IMR-90 (cell line): Measurements from ENCODE around the gene UPK3A. TPM values are rescaled to one million over a fixed set of nuclear protein-coding genes. Genes with fewer than 3 reads are reported as not detected.

Experiments
- ATAC-seq: fragments of 200-7000 bp; cut with Tn5 transposase; 2 replicates; pipeline ENCODE4 v1.9.1; 2020; ENCODE audit warnings: low read depth, mild to moderate bottlenecking, moderate library complexity
- BruUV-seq: library from RNA; stranded (reverse); fragments of 400-500 nt; replicated peaks from 2 replicates; lab custom pipeline; 2021; lab: Mats Ljungman, UMichigan
- CTCF ChIA-PET: fragments of 300-600 bp; formaldehyde crosslinking; extraction: SDS; loops from one replicate; lab custom pipeline; 2021; ENCODE audit warnings: antibody characterized with exemption; lab: Yijun Ruan, JAX
- POLR2A ChIA-PET: fragments of 300-600 bp; sonication (Branson Sonifier 250); formaldehyde crosslinking; loops from one replicate; lab custom pipeline; 2022; ENCODE audit warnings: antibody characterized with exemption; ENCODE audit not compliant: unreplicated experiment; lab: Charles Lee
- DNase-seq: peaks from one replicate; pipeline ENCODE4 v3.0.0; 2013
- H2AFZ ChIP-seq: replicated peaks from 2 replicates; pipeline ENCODE3; 2013; ENCODE audit warnings: low read length, mild to moderate bottlenecking; ENCODE audit not compliant: poor library complexity
- H2AK5ac ChIP-seq: 2 replicates; pipeline ENCODE4 v1.6.1; 2013; ENCODE audit warnings: low read depth, low read length, inconsistent platforms
- H2AK9ac ChIP-seq: replicated peaks from 2 replicates; pipeline ENCODE3; 2013; ENCODE audit warnings: mild to moderate bottlenecking, low read depth, low read length, moderate library complexity; ENCODE audit not compliant: poor library complexity
- H2BK120ac ChIP-seq: 2 replicates; pipeline ENCODE4 v1.6.1; 2013; ENCODE audit warnings: low read depth, low read length, inconsistent platforms
- H2BK15ac ChIP-seq: 3 replicates; pipeline ENCODE4 v1.6.1; 2013; ENCODE audit warnings: low read depth, low read length, inconsistent platforms
- H2BK20ac ChIP-seq: 2 replicates; pipeline ENCODE4 v1.6.1; 2013; ENCODE audit warnings: low read depth, mild to moderate bottlenecking, inconsistent platforms, low read length, moderate library complexity
- H2BK5ac ChIP-seq: 2 replicates; pipeline ENCODE4 v1.6.1; 2013; ENCODE audit warnings: mild to moderate bottlenecking, low read depth, low read length, inconsistent platforms; ENCODE audit not compliant: poor library complexity, severe bottlenecking
- H3K14ac ChIP-seq: replicated peaks from 2 replicates; pipeline ENCODE4 v1.6.1; 2013; ENCODE audit warnings: low read depth, low read length, inconsistent platforms
- H3K18ac ChIP-seq: 2 replicates; pipeline ENCODE4 v1.6.1; 2013; ENCODE audit warnings: low read depth, low read length, control low read depth
- H3K23ac ChIP-seq: 2 replicates; pipeline ENCODE4 v1.6.1; 2013; ENCODE audit warnings: low read depth, low read length, inconsistent platforms
- H3K27ac ChIP-seq: 2 replicates; pipeline ENCODE4 v1.5.1; 2013; ENCODE audit warnings: mild to moderate bottlenecking, control low read depth, low read length; ENCODE audit not compliant: insufficient read depth
- H3K27me3 ChIP-seq: 2 replicates; pipeline ENCODE4 v1.6.1; 2013; ENCODE audit warnings: low read length; ENCODE audit not compliant: control insufficient read depth, insufficient read depth
- H3K36me3 ChIP-seq: 2 replicates; pipeline ENCODE4 v1.6.1; 2013; ENCODE audit warnings: low read length, mixed read lengths; ENCODE audit not compliant: control insufficient read depth, insufficient read depth
- H3K4ac ChIP-seq: 2 replicates; pipeline ENCODE4 v1.6.1; 2013; ENCODE audit warnings: low read depth, low read length, inconsistent platforms
- H3K4me1 ChIP-seq: 2 replicates; pipeline ENCODE4 v1.6.1; 2013; ENCODE audit warnings: low read length, mixed read lengths; ENCODE audit not compliant: control insufficient read depth, insufficient read depth
- H3K4me2 ChIP-seq: 2 replicates; pipeline ENCODE4 v1.6.1; 2013; ENCODE audit warnings: low read depth, mild to moderate bottlenecking, control low read depth, low read length, moderate library complexity
- H3K4me3 ChIP-seq: 2 replicates; pipeline ENCODE4 v1.5.1; 2013; ENCODE audit warnings: low read depth, mild to moderate bottlenecking, control low read depth, low read length, moderate library complexity; ENCODE audit not compliant: insufficient read depth
- H3K56ac ChIP-seq: 2 replicates; pipeline ENCODE4 v1.6.1; 2013; ENCODE audit warnings: low read length, inconsistent platforms; ENCODE audit not compliant: insufficient read depth; ENCODE audit errors: extremely low read depth
- H3K79me1 ChIP-seq, 2 experiments: 2 replicates each; pipeline ENCODE4 v1.6.1; 2013; ENCODE audit warnings: low read length in 2 of 2, inconsistent platforms in 1 of 2, low read depth in 1 of 2
- H3K9ac ChIP-seq: 2 replicates; pipeline ENCODE4 v1.6.1; 2013; ENCODE audit warnings: low read depth, low read length, control low read depth
- H3K9me1 ChIP-seq: 2 replicates; pipeline ENCODE4 v1.6.1; 2013; ENCODE audit warnings: low read length, inconsistent platforms; ENCODE audit not compliant: insufficient read depth
- H3K9me3 ChIP-seq: 2 replicates; pipeline ENCODE4 v1.6.1; 2013; ENCODE audit warnings: low read length; ENCODE audit not compliant: control insufficient read depth, insufficient read depth
- H4K20me1 ChIP-seq: 2 replicates; pipeline ENCODE4 v1.6.1; 2013; ENCODE audit warnings: low read length, inconsistent platforms; ENCODE audit not compliant: insufficient read depth
- H4K5ac ChIP-seq: 2 replicates; pipeline ENCODE4 v1.6.1; 2013; ENCODE audit warnings: mild to moderate bottlenecking, low read depth, low read length, control low read depth
- H4K8ac ChIP-seq, 2 experiments: 2 replicates each; pipeline ENCODE4 v1.6.1; 2013; ENCODE audit warnings: low read depth in 2 of 2, low read length in 2 of 2, control low read depth in 1 of 2, inconsistent platforms in 1 of 2
- H4K91ac ChIP-seq: 2 replicates; pipeline ENCODE4 v1.6.1; 2013; ENCODE audit warnings: low read depth, low read length, inconsistent platforms; ENCODE audit not compliant: insufficient read depth
- BHLHE40 ChIP-seq: fragments of 150-350 bp; IDR thresholded peaks from 2 replicates; pipeline ENCODE4 v1.6.1; 2016; ENCODE audit warnings: mild to moderate bottlenecking, low read depth, low read length
- ELK1 ChIP-seq: fragments of 150-350 bp; IDR thresholded peaks from 2 replicates; pipeline ENCODE4 v1.6.1; 2016; ENCODE audit warnings: low read depth, mild to moderate bottlenecking, low read length, moderate library complexity, borderline replicate concordance
- FOS ChIP-seq: fragments of 150-350 bp; IDR thresholded peaks from 2 replicates; pipeline ENCODE4 v1.6.1; 2016; ENCODE audit warnings: low read depth, low read length
- MXI1 ChIP-seq: IDR thresholded peaks from 2 replicates; pipeline ENCODE4 v1.6.1; 2012; ENCODE audit warnings: low read depth, mild to moderate bottlenecking, low read length, moderate library complexity, borderline replicate concordance
- RCOR1 ChIP-seq: IDR thresholded peaks from 2 replicates; pipeline ENCODE4 v1.6.1; 2012; ENCODE audit warnings: mild to moderate bottlenecking, low read length, improper control_type of control experiment; ENCODE audit not compliant: insufficient replicate concordance
- SMC3 ChIP-seq: fragments of 150-350 bp; IDR thresholded peaks from 2 replicates; pipeline ENCODE4 v1.6.1; 2016; ENCODE audit warnings: low read depth, mild to moderate bottlenecking, antibody characterized with exemption, low read length, moderate library complexity
- USF2 ChIP-seq: fragments of 150-350 bp; IDR thresholded peaks from 2 replicates; pipeline ENCODE4 v1.6.1; 2017; ENCODE audit warnings: mild to moderate bottlenecking, antibody characterized with exemption, low read length, low read depth
- WGBS, 2 experiments: methylation state at CpG; one replicate each; pipeline versions ENCODE4 v1.1.5 to v1.1.7; 2013; ENCODE audit warnings: missing lambda C conversion rate in 2 of 2; ENCODE audit not compliant: insufficient read length in 1 of 2; ENCODE audit errors: extremely low coverage in 2 of 2; 5-methylcytosine and 5-hydroxymethylcytosine counted together
- dilution Hi-C: fragments of 300-500 bp; cut with HindIII; formaldehyde crosslinking; loops from one replicate; pipeline ENCODE4 v1.14.3; 2018; ENCODE audit warnings: low sequenced_read_pairs; ENCODE audit not compliant: unreplicated experiment
- in situ Hi-C: fragments of 300-500 bp; cut with MboI; formaldehyde crosslinking; loops from 3 replicates; pipeline ENCODE4 v1.14.3; 2019; ENCODE audit warnings: low sequenced_read_pairs, inconsistent platforms, mixed read lengths
- intact Hi-C: fragments of 100-400 bp; cut with micrococcal nuclease; formaldehyde crosslinking; loops from 2 replicates; pipeline ENCODE4 v1.10.0; 2022
- polyA plus RNA-seq, 3 experiments: library from polyadenylated mRNA; depleted of rRNA; stranded (reverse); fragments of >200 nt; gene quantifications; 2 replicates each; pipeline ENCODE4 v1.2.3, GENCODE V29; 2012; ENCODE audit warnings: low replicate concordance in 1 of 3
- total RNA-seq: library from RNA; depleted of rRNA; stranded (reverse); fragments of >200 nt; gene quantifications from 2 replicates; pipeline ENCODE4 v1.2.3, GENCODE V29; 2012

The UPK3A gene
- total and polyA plus RNA-seq, 2 of the 4 experiments (the other 2 are of a cell fraction): not detected

- WGBS, 2 experiments: 0% methylated on average over 2 of the region's 12 CpGs; no CpG with 5 or more reads in 1 of the 2 experiments
- peak overlapping the region; percentile 95 for H3K18ac ChIP-seq
- peak overlapping the region; percentile 88 for H3K4ac ChIP-seq
- BruUV-seq: no TSS peak
- peak overlapping the region; percentile 78 for H2BK120ac ChIP-seq
- peak overlapping the region; percentile 86 for H3K14ac ChIP-seq
- TF ChIP-seq MXI1: no peak
- no peak for TF ChIP-seq FOS
- no peak for TF ChIP-seq USF2
- no peak for TF ChIP-seq ELK1
- no peak for TF ChIP-seq SMC3
- TF ChIP-seq RCOR1: no peak
- TF ChIP-seq BHLHE40: no peak
- peak; percentile 70 for DNase-seq
- intact Hi-C loops (loop anchor here (1.0 kb wide), 1 partner anchor 235 kb away; no protein-coding TSS in a partner anchor), dilution Hi-C loops (no loop called here), in situ Hi-C loops (no loop called here)
- ChIA-PET POLR2A (interaction anchor here (1.0 kb wide), 1 partner anchor 11 kb away, joined by 3 read pairs; no protein-coding TSS in a partner anchor), CTCF (interaction anchor here (1.4 kb wide), 1 partner anchor 18 kb away, joined by 3 read pairs; no protein-coding TSS in a partner anchor)
- H3K56ac ChIP-seq: peak overlapping the region; percentile 48
- H2BK20ac ChIP-seq: peak overlapping the region; percentile 71; the same call in 1 of the 2 replicates
- H3K9me3 ChIP-seq: no peaks in the 10 kb centered on the region
- H4K5ac ChIP-seq: peak overlapping the region; percentile 94
- H3K27ac ChIP-seq: peak overlapping the region; percentile 90
- peak overlapping the region; percentile 79 for H4K91ac ChIP-seq
- peak overlapping the region; percentile 86 for H3K23ac ChIP-seq
- peak overlapping the region; percentile 70 for H2AK9ac ChIP-seq
- peaks cover 24% of the 10 kb centered on the region; the same call in 1 of the 2 replicates for H4K20me1 ChIP-seq
- peak; percentile 52 for ATAC-seq
- peaks cover 20% of the 10 kb centered on the region for H3K9me1 ChIP-seq
- H2BK5ac ChIP-seq: peak overlapping the region; percentile 84
- peak overlapping the region; percentile 80 for H2AFZ ChIP-seq
- peaks cover 14% of the 10 kb centered on the region for H3K36me3 ChIP-seq
- H3K4me3 ChIP-seq: peak overlapping the region; percentile 10; the same call in 1 of the 2 replicates
- H2BK15ac ChIP-seq: peak overlapping the region; percentile 56; the same call in 1 of the 3 replicates
- peak overlapping the region; percentile 75 to 85 for H4K8ac ChIP-seq
- H3K27me3 ChIP-seq: no peaks in the 10 kb centered on the region
- peak overlapping the region; percentile 63 for H3K9ac ChIP-seq
- H3K79me1 ChIP-seq: peaks cover 29 to 83% of the 10 kb centered on the region in 2 experiments
- peak overlapping the region; percentile 89 for H3K4me2 ChIP-seq
- H3K4me1 ChIP-seq: peaks cover 22% of the 10 kb centered on the region
- H2AK5ac ChIP-seq: peak overlapping the region; percentile 74; the same call in 1 of the 2 replicates
Observed at GRCh38 chr22:45318558-45319323, 34.0 kb downstream of the UPK3A start.
